Uterus (tissue), 4 donors: ENCODE results near the gene MOCOS. TPM values are rescaled to one million over a fixed set of nuclear protein-coding genes. Genes with fewer than 3 reads are reported as not detected.

Source experiments
- DNase-seq, 2 donors: peaks; one replicate each; pipeline ENCODE4 v3.0.0-alpha.2; 2019 to 2020
- H3K27ac ChIP-seq, 2 donors: fragments of 200-600 bp; sonication (generic); 1 replicate in 1 of 2; 2 replicates in 1 of 2; pipeline ENCODE4 v1.5.1; 2016 to 2018
- H3K27me3 ChIP-seq, 2 donors: fragments of 200-600 bp; sonication (generic); one replicate each; pipeline ENCODE4 v1.5.1; 2018 to 2019; ENCODE audit warnings: control low read depth in 1 of 2
- H3K36me3 ChIP-seq, 2 donors: fragments of 200-600 bp; sonication (generic); one replicate each; pipeline ENCODE4 v1.5.1; 2019; ENCODE audit warnings: control low read depth in 1 of 2
- H3K4me1 ChIP-seq, 2 donors: fragments of 200-600 bp; sonication (generic); one replicate each; pipeline ENCODE4 v1.5.1; 2018 to 2019; ENCODE audit warnings: control low read depth in 1 of 2
- H3K4me3 ChIP-seq, 2 donors: fragments of 200-600 bp; sonication (generic); 1 replicate in 1 of 2; 2 replicates in 1 of 2; pipeline ENCODE4 v1.5.1; 2018 to 2019; ENCODE audit warnings: mild to moderate bottlenecking in 1 of 2
- H3K9me3 ChIP-seq, 2 donors: fragments of 200-600 bp; sonication (generic); one replicate each; pipeline ENCODE4 v1.5.1; 2019; ENCODE audit warnings: control low read depth in 1 of 2
- CTCF ChIP-seq, 4 experiments: fragments of 200-600 bp in 2 of 4; fragments of 450-650 bp in 2 of 4; sonication (generic) in 2 of 4; IDR thresholded peaks; one replicate each; pipeline ENCODE4 v1.5.1; 2016 to 2019; ENCODE audit warnings: antibody characterized with exemption in 4 of 4, mild to moderate bottlenecking in 2 of 4, moderate library complexity in 1 of 4
- POLR2A ChIP-seq, 2 donors: fragments of 450-650 bp; IDR thresholded peaks; one replicate each; pipeline ENCODE4 v1.6.1; 2016; ENCODE audit warnings: antibody characterized with exemption in 2 of 2, mild to moderate bottlenecking in 1 of 2, moderate library complexity in 1 of 2
- intact Hi-C: fragments of 100-400 bp; cut with DNase I; formaldehyde crosslinking; loops from one replicate; pipeline ENCODE4 v1.15.1; 2023; ENCODE audit warnings: low total_unique reads
- total RNA-seq, 4 donors: library from RNA; depleted of rRNA in 3 of 4; stranded (reverse); fragments of >200 nt in 3 of 4; gene quantifications; one replicate each; pipeline versions ENCODE4 v1.1.0 to v1.2.4, GENCODE V29; 2014 to 2023
- donor health status: DM: yes; HTN: yes; CAD: no.

Gene MOCOS
- total RNA-seq, 4 donors from 2014 or later, result under 0.01 to 1.7 (median 1.4) TPM; not detected in 1

- H3K4me1 ChIP-seq, result no peaks in the 10 kb centered on the region
- H3K9me3 ChIP-seq, result no peaks in the 10 kb centered on the region
- no peak overlapping the region for H3K27ac ChIP-seq
- intact Hi-C loops, result loop anchor here (10.0 kb wide), 2 partner anchors 203 to 273 kb away; no protein-coding TSS in a partner anchor
- no peaks in the 10 kb centered on the region for H3K36me3 ChIP-seq
- no peak overlapping the region for H3K4me3 ChIP-seq
- H3K27me3 ChIP-seq, result no peaks in the 10 kb centered on the region
- TF ChIP-seq POLR2A (IDR thresholded peaks at IDR 0.05) (no peak), CTCF (IDR thresholded peaks at IDR 0.05) (no peak)
- DNase-seq, result no peak
Measured at GRCh38 chr18:36287653-36288052, 100.4 kb downstream of the MOCOS start.

GRCh38 chr18:36288689-36289088 lies 101.4 kb downstream of the MOCOS start:
- no peaks in the 10 kb centered on the region for H3K36me3 ChIP-seq
- no peak for DNase-seq
- H3K4me3 ChIP-seq, result no peak overlapping the region
- H3K27me3 ChIP-seq, result no peaks in the 10 kb centered on the region
- TF ChIP-seq POLR2A (IDR thresholded peaks at IDR 0.05) (no peak), CTCF (IDR thresholded peaks at IDR 0.05) (no peak)
- H3K4me1 ChIP-seq, result no peaks in the 10 kb centered on the region
- intact Hi-C loops, result loop anchor here (10.0 kb wide), 2 partner anchors 204 to 274 kb away; no protein-coding TSS in a partner anchor
- no peak overlapping the region for H3K27ac ChIP-seq
- no peaks in the 10 kb centered on the region for H3K9me3 ChIP-seq

- intact Hi-C loops, result no loop called here
- DNase-seq, result no peak
Measured at GRCh38 chr18:36294031-36294430, 106.7 kb downstream of the MOCOS start.

GRCh38 chr18:36295214-36295613 lies 107.9 kb downstream of the MOCOS start:
- no peak for DNase-seq
- intact Hi-C loops, result no loop called here
- H3K9me3 ChIP-seq, result no peaks in the 10 kb centered on the region

More at GRCh38 chr18:36294031-36294430, 106.7 kb downstream of the MOCOS start:
- no peak overlapping the region for H3K4me3 ChIP-seq
- peaks cover 0 to 17% of the 10 kb centered on the region in 2 donors for H3K4me1 ChIP-seq
- H3K36me3 ChIP-seq, result no peaks in the 10 kb centered on the region
- H3K9me3 ChIP-seq, result no peaks in the 10 kb centered on the region
- H3K27ac ChIP-seq, result no peak overlapping the region
- TF ChIP-seq CTCF (IDR thresholded peaks at IDR 0.05) (no peak), POLR2A (IDR thresholded peaks at IDR 0.05) (no peak)
- H3K27me3 ChIP-seq, result no peaks in the 10 kb centered on the region

GRCh38 chr18:36295880-36296301 lies 108.6 kb downstream of the MOCOS start:
- H3K27ac ChIP-seq, result no peak overlapping the region
- no peak for TF ChIP-seq POLR2A (IDR thresholded peaks at IDR 0.05)
- no peak for TF ChIP-seq CTCF (IDR thresholded peaks at IDR 0.05)
- no peak for DNase-seq
- no peaks in the 10 kb centered on the region for H3K9me3 ChIP-seq
- peaks cover 0 to 17% of the 10 kb centered on the region in 2 donors for H3K4me1 ChIP-seq
- H3K4me3 ChIP-seq, result peak overlapping the region in 1 of 2 donors; percentile 49
- no peaks in the 10 kb centered on the region for H3K27me3 ChIP-seq
- H3K36me3 ChIP-seq, result no peaks in the 10 kb centered on the region
- intact Hi-C loops, result no loop called here

More at GRCh38 chr18:36295214-36295613, 107.9 kb downstream of the MOCOS start:
- Histone ChIP-seq H3K4me3 (no peak overlapping the region), H3K27me3 (no peaks in the 10 kb centered on the region), H3K27ac (no peak overlapping the region), H3K4me1 (peaks cover 0 to 17% of the 10 kb centered on the region in 2 donors), H3K36me3 (no peaks in the 10 kb centered on the region)
- TF ChIP-seq CTCF (IDR thresholded peaks at IDR 0.05) (no peak), POLR2A (IDR thresholded peaks at IDR 0.05) (no peak)
